Thyroid gland (tissue), 4 donors: ENCODE results near the gene ABCC4.

Experiments used
- POLR2A ChIP-seq, 2 donors: fragments of 450-650 bp; IDR thresholded peaks; one replicate each; pipeline ENCODE4 v1.6.1; 2017; ENCODE audit warnings: antibody characterized with exemption in 2 of 2, mild to moderate bottlenecking in 2 of 2, moderate library complexity in 1 of 2
- TF ChIP-seq, protein P1 (sequence below), 6 experiments: fragments of 200-600 bp in 3 of 6; fragments of 450-650 bp in 3 of 6; sonication (generic) in 3 of 6; IDR thresholded peaks; one replicate each; pipeline ENCODE4 v1.5.1; 2016 to 2019; ENCODE audit warnings: antibody characterized with exemption in 6 of 6, mild to moderate bottlenecking in 2 of 6, inconsistent platforms in 1 of 6, moderate library complexity in 1 of 6

- no peak for TF ChIP-seq POLR2A (IDR thresholded peaks at IDR 0.05)
- TF ChIP-seq, protein P1, sequence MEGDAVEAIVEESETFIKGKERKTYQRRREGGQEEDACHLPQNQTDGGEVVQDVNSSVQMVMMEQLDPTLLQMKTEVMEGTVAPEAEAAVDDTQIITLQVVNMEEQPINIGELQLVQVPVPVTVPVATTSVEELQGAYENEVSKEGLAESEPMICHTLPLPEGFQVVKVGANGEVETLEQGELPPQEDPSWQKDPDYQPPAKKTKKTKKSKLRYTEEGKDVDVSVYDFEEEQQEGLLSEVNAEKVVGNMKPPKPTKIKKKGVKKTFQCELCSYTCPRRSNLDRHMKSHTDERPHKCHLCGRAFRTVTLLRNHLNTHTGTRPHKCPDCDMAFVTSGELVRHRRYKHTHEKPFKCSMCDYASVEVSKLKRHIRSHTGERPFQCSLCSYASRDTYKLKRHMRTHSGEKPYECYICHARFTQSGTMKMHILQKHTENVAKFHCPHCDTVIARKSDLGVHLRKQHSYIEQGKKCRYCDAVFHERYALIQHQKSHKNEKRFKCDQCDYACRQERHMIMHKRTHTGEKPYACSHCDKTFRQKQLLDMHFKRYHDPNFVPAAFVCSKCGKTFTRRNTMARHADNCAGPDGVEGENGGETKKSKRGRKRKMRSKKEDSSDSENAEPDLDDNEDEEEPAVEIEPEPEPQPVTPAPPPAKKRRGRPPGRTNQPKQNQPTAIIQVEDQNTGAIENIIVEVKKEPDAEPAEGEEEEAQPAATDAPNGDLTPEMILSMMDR (IDR thresholded peaks at IDR 0.05), result no peak
Measured at GRCh38 chr13:95145587-95145986, 155.7 kb downstream of the ABCC4 start.
